GM19397 (cell line): Measurements from ENCODE around the gene MIGA1.
"Not testable (repeated sequence)": the region's sequence is repeated elsewhere in the genome, so short reads cannot be mapped to it uniquely, and the experiment has no call there.

Source experiments
- ATAC-seq: cut with Tn5 transposase; IDR thresholded peaks from one replicate; pipeline ENCODE4 v1.9.1; 2021; ENCODE audit warnings: mild to moderate bottlenecking, moderate library complexity; ENCODE audit not compliant: unreplicated experiment

Gene MIGA1

DNA sequence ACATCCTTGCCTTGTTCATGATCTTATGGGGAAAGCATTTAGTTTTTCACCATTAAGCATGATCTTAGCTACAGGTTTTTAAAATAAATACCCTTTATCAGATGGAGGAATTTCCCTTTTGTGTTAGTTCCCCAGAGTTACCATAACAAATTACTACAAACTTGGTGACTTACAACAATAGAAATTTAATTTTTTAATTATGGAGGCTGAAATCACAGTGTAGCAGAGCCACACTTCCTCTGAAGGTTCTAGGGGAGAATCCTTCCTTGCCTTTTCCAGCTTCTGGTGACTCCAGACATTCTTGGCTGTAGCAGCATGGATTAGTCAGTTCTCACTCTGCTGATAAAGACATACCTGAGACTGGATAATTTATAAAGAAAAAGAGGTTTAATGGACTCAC lies 18.5 kb downstream of the MIGA1 start:
- ATAC-seq = no peak

DNA sequence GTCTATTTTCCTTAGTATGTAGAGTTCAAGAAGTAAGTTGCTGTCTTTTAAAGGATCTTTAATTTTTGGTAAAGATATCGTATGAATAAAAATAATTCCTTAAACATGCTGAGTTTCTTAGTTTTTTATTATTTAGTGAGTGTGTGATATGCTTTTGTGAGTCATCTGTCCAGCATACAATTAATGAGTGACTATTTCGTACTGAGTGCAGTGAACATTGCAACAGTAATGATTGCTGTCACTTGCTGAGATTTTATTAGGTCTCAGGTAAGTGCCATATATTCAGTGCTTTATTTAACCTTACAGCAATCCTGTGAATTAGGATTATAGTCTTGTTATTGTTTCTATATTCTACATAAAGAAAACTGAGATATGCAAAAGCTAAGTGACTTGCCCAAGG lies 22.6 kb downstream of the MIGA1 start:
- ATAC-seq = no peak

DNA sequence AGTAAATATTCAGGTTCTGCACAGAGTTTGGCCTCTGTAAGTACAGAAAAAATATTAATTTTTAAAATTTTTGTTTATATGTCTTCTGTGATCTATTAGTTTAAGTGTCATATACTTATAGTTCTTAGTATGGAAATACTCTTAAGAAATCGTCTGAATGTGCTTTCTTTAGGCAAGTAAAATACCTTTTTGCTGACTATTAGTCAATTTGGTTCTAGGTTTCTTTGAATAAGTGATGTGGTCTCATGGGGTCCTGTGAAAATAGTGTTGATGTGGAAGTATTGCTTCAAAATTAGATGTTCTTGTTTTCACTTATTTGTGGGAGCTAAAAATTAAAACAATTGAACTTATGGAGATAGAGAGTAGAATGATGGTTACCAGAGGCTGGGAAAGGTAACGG lies 23.9 kb downstream of the MIGA1 start:
- ATAC-seq = no peak

DNA sequence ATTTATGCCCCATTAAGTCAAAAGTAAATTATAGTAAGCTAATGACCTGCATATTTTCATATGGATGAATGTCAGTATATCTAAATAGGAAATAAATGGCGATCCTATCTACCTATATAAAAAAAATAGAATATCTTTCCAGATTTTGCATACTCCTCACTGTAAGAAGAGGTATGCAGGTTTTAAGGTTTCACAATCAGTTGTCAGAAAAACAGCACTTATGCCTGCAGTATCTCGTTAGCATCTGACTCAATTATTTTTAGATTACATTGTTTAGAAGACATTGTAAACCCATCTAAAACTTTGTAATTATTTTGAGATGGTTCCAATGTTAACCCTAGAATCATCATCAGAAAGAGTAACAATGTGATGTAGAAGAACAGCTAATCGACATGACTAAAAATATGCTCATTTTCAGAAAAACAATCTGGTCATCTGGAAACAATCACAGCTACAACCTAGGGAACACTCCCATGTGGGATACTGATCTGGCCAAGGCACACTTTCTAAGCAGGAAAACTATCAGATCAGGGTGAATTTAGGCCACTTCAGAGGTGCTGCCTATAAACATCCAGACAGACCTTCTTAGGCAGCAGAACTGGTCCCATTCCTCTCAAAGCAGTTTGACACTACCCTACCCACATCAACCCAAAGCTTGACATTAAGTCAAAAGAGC lies 30.5 kb downstream of the MIGA1 start:
- ATAC-seq = not testable (repeated sequence)

DNA sequence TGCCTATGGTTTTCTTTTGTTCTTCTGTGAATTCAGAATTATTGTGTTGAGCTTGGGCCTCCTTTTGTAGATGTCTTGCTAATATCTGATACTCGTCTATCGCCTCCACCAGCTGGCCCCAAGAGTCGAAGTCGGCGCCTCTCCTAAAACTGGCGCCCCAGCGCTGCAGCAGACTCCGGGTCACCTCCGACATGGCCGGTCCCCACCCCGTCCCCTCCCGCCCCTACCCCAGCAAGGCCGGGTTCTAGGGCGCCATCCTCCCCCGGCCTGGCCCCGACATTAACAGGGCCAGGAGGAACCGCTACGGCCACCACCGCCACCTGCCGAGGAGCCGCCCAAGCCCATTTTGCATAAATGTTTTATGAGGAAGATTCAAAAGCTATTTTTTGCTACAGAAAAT lies 32.1 kb downstream of the MIGA1 start:
- not testable (repeated sequence) for ATAC-seq

DNA sequence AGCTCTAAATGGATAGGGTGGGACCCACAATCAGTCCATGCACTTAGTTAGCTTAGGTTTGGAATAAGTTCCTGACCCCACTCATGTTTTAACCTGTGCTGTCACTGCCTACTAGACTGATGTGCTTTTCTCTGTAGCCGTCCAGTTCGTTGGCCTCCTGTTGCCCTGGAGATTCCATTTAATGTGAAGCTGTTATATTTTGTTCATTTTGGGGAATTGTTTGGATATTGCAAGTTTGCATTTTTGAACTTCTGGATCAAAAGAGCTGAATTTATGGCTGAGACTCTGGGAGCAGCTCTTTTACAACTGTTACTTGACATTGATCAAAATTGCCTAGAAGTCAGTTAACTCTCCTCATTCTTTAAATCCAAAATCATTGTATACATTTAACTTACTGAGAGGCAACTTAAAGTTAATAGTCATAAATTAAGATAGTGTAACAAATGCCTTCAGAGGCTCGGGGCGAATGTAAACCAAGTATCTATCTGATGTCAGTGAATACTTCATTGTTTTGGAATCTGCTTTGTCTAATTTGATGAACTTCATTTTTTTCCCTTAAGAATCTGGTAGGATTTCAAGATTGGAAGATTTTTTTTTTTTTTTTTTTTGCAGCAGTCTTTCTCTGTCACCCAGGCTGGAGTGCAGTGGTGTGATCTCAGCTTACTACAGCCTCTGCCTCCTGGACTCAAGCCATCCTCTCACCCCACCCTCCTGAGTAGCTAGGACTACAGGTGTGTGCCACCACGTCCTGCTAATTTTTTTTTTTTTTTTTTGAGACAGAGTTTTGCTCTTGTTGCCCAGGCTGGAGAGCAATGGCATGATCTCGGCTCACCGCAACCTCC lies 38.1 kb downstream of the MIGA1 start:
- no peak for ATAC-seq

DNA sequence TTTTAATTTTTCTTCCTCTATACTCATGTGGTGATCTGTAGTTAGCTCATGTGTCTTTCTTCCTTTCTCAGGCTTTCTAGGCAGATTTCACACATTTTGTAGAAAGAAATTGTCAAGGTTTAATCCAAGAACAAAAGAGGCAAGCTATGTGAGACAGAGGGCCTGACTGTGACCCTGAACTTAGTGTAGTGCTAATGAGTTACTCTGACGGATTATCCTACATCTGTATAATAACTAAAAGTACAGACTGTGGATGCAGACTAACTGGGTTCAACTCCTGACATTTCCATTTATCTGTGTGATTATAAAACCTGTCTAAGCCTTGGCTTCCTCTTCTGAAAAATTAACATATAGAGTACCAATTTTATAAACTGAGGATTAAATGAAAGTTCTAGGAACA lies 40.7 kb downstream of the MIGA1 start:
- no peak for ATAC-seq

DNA sequence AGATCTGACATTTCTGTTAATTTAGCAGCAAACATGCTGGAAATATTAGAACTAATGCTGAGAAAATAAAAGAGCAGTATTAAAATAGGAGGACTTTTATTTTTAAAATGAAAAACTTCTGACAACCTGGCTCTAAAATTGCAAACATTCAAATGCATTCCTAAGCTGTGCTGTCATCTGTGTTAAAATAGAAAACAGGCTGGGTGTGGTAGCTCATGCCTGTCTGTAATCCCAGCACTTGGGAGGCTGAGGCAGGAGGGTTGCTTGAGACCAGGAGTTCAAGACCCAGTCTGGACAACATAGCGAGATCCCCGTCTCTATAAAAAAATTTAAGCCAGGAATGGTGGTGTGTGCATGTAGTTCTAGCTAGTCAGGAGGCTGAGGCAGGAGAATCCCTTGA lies 44.6 kb downstream of the MIGA1 start:
- ATAC-seq = no peak

DNA sequence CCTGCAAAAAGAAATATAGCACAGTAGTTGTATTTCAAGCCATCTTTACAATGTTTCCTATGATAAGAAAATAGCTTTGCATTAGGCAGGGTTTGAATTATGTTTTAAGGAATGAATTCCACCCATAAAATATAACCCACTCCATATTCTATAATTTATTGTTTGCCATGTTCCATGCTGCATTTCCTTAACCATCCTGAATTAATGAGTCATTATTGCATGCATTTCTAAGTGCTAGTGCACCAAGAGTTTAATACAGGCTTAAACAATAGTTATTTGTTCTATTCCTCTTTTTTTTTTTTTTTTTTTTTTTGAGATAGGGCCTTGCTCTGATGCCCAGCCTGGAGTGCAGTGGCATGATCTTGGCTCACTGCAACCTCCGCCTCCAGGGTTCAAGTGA lies 45.2 kb downstream of the MIGA1 start:
- no peak for ATAC-seq

DNA sequence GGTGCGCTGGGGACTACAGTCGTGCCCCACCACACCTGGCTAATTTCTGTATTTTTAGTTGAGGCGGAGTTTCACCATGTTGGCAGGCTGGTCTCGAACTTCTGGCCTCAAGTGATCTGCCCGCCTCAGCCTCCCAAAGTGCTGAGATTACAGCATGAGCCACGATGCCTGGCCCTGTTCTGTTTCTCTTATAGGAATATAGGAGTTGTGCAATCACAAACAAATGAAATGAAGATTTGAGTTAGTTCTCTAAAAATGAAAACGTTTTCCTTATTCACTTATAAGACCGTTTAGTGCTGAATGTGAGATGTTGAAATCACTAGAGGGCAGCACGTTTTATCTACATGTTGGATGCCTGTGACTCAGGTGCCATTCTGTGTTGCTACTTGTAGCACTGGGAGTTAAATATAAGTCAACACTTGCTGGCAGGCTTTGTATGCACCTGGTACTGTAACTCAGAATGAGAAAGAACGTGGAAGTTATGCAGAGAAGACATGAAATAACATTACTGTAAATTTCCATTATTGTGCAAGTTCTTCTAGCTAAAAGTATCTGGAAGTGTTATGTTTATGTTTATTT lies 45.8 kb downstream of the MIGA1 start:
- ATAC-seq = no peak

DNA sequence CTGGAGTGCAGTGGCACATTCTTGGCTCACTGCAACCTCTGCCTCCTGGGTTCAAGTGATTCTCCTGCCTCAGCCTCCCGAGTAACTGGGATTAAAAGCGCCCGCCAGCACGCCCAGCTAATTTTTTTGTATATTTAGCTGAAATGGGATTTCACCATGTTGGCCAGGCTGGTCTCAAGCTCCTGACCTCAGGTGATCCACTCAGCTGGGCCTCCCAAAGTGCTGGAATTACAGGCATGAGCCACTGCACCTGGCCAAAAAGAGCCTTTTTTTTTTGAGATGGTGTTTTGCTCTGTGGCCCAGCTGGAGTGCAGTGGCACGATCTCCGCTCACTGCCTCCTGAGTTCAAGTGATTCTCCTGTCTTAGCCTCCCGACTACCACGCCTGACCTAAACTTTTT lies 47.4 kb downstream of the MIGA1 start:
- ATAC-seq = not testable (repeated sequence)

DNA sequence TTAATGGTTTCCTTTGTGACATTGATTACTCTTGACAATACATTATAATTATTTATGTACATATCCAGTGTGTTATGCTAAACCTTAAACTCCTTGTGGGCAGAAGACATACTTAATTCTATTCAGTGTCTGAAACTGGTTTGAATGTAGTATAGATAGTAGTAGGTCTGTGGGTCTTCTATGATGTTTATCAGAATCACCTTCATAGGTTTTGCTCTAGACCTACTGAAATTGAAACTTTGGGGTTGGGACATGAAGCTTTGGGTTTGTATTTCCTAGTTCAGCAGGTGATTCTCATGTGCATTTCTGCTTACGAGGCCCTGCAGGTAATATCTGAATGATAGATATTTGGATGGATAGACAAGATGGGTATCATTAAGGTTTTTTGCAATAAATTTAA lies 48.6 kb downstream of the MIGA1 start:
- no peak for ATAC-seq

DNA sequence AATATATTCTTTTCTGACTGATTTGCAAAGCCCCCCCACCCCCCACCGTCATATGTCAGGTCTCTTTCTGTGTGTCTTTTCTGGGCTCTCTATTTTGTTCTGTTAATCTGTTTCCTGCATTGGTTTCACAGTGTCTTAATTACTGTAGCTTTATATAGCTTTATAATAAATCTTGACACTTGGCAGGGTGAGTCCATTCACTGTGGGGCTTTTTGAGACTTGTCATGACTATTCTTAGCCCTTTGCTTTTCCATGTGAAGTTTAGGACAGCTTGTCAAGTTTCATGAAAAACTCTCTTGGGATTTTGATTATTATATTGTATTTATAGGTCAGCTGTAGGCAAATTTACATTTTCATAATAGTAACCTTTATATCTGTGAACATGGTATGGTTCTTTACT lies 50.4 kb downstream of the MIGA1 start:
- no peak for ATAC-seq

DNA sequence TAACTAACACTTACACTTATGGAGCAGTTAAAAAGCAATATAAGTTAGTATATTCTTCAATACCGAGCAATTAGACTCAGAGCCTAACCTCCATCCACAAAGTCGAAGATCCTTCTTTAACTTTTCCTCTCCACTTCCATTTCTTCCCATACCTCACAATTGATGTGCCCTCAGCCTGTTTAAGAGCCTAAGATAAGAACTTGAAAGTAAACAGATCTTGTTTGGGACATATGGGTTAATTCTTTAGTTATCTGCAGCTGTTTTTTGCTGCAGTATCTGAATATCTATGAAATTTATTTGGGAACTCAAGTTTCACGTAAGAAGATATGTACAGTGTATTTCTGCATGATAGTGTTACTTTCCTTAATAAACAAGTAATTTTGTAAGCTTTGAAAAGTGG lies 51.5 kb downstream of the MIGA1 start:
- ATAC-seq = no peak

DNA sequence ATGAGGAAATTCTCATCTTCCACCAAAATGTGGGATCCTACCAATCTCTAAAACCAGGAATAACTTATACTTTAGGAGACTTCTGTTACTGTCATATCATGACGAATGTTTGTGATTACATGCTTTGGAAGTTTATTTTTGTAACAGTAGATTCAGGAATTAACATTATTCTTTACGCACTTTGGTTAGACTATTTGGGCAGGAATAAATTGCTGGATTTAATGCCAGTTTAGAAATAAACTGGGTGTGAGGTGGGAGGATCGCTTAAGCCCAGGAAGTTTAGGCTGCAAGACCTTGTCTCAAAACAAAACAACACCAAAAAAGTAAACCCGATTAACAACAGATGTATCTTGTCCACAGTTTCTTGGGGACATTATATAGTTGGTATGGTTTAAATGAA lies 52.1 kb downstream of the MIGA1 start:
- ATAC-seq = no peak

DNA sequence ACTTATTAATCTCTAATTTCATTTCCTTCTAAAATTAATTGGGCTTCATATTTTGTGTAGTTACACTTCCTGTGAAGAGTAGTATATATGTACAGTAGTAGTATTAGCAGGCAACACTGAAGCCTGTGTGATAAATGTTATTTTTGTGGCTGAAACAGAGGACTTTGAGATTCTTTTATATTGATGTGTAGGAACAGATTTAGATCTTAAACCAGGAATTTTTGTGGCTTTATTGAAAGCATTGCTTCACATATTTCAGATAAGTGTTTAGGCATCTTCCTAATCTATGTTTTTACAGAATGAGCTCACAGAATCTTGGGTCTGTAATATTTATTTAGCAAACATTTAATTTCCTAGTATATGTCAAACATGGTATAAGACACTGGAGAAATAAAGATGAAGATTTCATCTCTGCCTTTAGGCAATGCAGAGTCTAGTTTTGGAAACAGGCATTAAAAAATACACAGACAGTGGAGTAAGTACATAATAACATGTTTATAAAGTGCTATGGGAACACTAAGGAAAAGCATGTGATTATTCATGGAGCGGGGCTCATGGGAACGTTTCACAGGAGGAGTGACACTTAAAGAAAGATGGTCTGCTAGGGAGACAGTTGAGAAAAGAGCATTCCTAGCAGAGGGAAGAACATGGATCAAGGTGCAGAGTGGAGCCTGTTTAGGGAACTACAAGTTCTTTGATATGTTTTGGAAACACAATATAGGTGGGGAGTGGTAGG lies 52.7 kb downstream of the MIGA1 start:
- ATAC-seq = no peak

DNA sequence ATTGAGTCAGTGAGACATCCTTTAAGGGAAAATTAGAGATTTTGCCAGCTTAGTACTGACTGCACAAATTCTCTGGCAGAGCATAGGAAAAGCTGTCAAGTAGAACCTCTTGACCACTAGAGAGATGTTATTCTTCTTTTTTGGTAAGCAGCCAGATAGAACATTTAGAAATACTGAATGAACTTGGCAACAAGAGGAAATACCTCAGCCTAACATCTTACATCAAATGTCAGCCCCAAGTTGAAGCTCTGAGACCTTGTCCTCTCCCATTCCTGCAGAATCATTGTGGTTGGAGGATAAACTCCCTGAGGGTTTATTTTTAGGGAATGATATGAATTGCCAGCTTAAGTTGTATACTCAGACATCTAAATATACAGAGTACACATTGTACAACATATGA lies 53.5 kb downstream of the MIGA1 start:
- ATAC-seq = no peak

DNA sequence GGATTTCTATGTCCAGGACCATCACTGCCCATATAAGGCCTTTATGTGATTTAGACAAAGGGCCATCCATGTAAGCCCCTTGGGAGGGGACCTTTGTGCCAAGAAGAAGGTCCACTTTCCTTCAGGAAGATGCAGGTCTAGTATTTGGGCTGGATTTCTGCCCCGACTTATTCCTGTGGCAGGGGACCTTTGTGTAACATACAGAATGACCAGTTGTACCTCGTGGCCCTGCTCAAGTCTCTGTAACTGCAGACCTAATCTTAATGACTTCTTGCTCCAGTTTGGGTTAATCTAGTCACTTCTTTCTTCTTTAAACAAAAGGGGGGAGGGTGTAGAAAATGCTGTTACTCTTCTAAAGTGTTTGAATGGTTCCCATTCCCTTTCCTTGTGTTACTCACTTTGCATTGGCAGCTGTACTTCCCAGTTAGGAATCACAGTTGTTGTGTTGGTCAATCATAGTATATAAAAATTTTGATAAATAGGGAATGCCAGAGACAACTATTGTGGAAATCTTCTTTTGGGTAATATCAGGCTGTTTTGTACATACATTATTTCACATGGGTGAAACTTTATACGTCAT lies 54.2 kb downstream of the MIGA1 start:
- no peak for ATAC-seq

DNA sequence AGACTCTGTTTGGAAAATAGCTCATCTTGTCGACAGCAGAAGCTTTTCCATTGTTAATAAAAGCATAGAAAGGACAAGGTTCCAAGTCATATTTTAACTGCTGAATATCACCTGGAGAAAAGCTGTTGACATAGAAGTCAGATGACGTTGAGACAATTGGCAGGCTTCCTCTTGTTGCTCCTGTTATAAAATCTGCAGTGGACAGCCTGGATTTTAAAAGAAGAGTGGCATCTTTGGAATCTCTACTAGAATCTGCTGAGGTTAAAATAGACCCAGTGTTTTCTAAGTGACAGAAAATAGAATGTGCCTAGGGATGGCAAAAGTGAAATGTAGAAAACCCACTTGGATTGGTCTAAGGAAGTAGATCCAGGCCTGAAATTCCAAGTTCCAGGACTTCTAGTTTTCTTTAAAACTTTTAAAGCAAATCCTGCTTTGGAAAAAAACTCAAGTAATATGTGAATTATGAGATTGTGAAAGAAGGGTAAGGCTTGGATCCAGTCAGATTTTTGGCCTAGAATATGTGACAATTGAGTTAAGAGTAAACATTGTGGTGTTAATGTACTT lies 55.4 kb downstream of the MIGA1 start:
- ATAC-seq = no peak

DNA sequence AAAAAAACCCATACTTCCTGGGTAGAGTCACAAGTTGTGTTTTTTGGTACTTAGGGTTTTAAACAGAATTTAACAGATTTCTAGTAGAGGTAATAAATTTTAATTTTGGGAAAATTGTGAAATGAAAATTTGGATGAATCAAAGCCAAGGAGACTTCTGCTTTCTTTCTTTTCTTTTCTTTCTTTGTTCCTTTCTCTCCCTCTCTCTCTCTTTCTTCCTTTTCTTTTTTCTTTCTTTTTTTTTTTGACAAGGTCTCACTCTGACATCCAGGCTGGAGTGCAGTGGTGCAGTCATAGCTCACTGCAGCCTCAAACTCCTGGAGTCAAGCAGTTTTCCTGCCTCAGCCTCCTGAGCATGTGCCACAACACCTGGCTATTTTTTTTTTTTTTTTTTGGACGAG lies 62.1 kb downstream of the MIGA1 start:
- no peak for ATAC-seq

DNA sequence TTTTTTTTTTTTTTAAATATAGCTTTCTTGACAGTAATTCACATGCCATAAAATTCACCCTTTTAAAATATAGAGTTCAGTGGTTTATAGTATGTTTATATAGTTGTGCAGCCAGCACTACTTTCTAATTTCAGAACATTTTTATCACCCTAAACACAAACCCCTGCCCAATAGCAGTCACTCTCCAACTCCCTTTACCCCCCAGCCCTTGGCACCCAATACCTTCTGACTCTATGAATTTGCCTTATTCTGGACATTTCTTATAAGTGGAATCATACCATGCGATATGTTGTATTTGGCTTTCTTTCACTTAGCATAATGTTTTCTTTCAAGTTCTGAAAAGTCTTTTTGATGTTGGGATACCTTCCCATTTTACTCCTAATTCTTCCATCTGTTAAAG lies 66.5 kb downstream of the MIGA1 start:
- ATAC-seq = no peak
